Progenitor cell of endocrine pancreas (in vitro differentiated cells): ENCODE measurements around the gene KCNQ5. TPM values are rescaled to one million over a fixed set of nuclear protein-coding genes. Genes with fewer than 3 reads are reported as not detected.

ENCODE experiments used
- DNase-seq: peaks from one replicate; pipeline ENCODE4 v3.0.0; 2021; ENCODE audit warnings: low spot score; ENCODE audit not compliant: unreplicated experiment
- H3K27ac Mint-ChIP-seq: 2 replicates; pipeline ENCODE4 v1.8.0; 2021; ENCODE audit warnings: mild to moderate bottlenecking, moderate library complexity, mixed read lengths
- H3K27me3 Mint-ChIP-seq: 2 replicates; pipeline ENCODE4 v1.8.0; 2021; ENCODE audit warnings: mixed read lengths
- H3K36me3 Mint-ChIP-seq: 2 replicates; pipeline ENCODE4 v1.8.0; 2022; ENCODE audit warnings: mixed read lengths; ENCODE audit not compliant: insufficient read depth
- H3K4me1 Mint-ChIP-seq: 2 replicates; pipeline ENCODE4 v1.8.0; 2021; ENCODE audit warnings: low read depth, mixed read lengths
- H3K4me3 Mint-ChIP-seq: 2 replicates; pipeline ENCODE4 v1.8.0; 2021; ENCODE audit warnings: low read depth, mild to moderate bottlenecking, moderate library complexity, mixed read lengths
- H3K9me3 Mint-ChIP-seq: 2 replicates; pipeline ENCODE4 v1.8.0; 2021; ENCODE audit warnings: low read depth, mixed read lengths
- total RNA-seq: library from RNA; stranded (reverse); gene quantifications from 2 replicates; pipeline ENCODE4 v1.2.1, GENCODE V29; 2021
- TF ChIP-seq, protein P1 (sequence below): fragments of 200-600 bp; sonication (generic); IDR thresholded peaks from one replicate; pipeline ENCODE4 v1.5.0; 2021; ENCODE audit warnings: antibody characterized with exemption, mild to moderate bottlenecking; ENCODE audit not compliant: unreplicated experiment

KCNQ5 gene
- total RNA-seq, 1 donor from 2014 or later: 1.0 TPM

DNA sequence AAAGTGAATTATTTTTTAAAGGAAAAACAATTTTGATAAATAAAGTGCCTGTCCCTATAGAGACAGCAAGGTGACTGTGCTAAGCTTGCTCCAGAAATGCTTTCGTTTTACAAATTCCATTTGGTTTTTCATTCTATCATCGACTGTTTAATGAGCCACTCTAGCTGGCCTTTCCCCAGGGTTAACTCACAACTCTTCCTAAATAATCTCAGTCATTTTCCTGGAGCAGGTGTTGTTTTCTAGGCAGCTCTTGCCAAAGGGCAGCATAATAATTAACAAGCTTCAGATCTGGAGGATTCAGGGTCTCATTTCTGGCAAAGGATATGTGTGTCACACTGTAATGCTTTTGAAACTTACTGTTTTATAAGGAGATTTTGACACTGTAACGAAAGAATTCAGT is 419.2 kb downstream of the KCNQ5 start:
- no peak overlapping the region for H3K4me3 Mint-ChIP-seq

DNA sequence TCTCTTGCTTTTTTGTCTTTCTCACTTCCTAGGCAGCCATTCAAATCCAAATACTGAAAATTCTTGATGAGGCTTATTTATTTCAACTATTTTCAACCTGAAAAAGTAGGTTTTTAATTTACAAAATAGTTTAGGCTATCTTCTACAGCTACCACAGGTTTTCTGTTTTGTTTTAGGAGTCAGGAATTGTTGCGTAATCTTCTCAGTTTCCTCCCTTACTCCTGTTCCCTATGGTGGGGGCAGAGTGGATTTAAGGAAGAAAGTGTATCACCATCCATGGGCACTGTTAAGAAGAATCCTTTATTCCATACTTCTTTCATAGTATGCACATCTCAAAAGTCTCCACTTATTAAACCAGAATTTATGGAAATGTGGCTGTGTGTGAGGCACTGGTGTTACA is 421.0 kb downstream of the KCNQ5 start:
- Mint-ChIP-seq H3K27me3 (no peaks in the 10 kb centered on the region), H3K4me1 (no peaks in the 10 kb centered on the region), H3K36me3 (no peaks in the 10 kb centered on the region), H3K4me3 (no peak overlapping the region), H3K9me3 (peaks cover 9% of the 10 kb centered on the region), H3K27ac (no peak overlapping the region)
- DNase-seq: no peak
- TF ChIP-seq, protein P1, sequence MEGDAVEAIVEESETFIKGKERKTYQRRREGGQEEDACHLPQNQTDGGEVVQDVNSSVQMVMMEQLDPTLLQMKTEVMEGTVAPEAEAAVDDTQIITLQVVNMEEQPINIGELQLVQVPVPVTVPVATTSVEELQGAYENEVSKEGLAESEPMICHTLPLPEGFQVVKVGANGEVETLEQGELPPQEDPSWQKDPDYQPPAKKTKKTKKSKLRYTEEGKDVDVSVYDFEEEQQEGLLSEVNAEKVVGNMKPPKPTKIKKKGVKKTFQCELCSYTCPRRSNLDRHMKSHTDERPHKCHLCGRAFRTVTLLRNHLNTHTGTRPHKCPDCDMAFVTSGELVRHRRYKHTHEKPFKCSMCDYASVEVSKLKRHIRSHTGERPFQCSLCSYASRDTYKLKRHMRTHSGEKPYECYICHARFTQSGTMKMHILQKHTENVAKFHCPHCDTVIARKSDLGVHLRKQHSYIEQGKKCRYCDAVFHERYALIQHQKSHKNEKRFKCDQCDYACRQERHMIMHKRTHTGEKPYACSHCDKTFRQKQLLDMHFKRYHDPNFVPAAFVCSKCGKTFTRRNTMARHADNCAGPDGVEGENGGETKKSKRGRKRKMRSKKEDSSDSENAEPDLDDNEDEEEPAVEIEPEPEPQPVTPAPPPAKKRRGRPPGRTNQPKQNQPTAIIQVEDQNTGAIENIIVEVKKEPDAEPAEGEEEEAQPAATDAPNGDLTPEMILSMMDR: no peak

More for the DNA sequence above, 419.2 kb downstream of the KCNQ5 start:
- no peaks in the 10 kb centered on the region for H3K36me3 Mint-ChIP-seq
- no peak overlapping the region for H3K27ac Mint-ChIP-seq
- H3K4me1 Mint-ChIP-seq: no peaks in the 10 kb centered on the region
- H3K27me3 Mint-ChIP-seq: no peaks in the 10 kb centered on the region
- no peak for DNase-seq
- TF ChIP-seq, protein P1: no peak
- H3K9me3 Mint-ChIP-seq: peaks cover 9% of the 10 kb centered on the region

DNA sequence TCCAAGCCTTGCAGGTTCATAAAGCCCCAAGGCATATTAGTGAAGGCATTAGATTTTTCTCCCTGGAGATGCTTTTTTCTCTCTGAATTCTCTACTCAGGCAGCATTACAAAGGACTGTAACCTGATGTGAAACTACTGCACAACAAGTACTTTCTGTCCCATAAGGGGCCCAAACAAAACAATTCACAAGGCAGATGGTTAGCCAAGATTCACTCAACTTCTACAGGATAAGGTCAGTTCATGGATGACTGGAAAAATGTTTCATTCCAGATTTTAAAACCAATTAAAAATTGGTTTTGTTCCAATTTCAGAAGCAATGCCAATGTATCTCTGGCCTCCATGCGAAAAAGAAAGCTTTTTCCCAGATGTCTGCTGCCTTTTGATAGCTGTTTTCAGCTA is 421.6 kb downstream of the KCNQ5 start:
- Mint-ChIP-seq H3K9me3 (peaks cover 9% of the 10 kb centered on the region), H3K4me3 (no peak overlapping the region), H3K36me3 (no peaks in the 10 kb centered on the region), H3K27ac (no peak overlapping the region), H3K4me1 (no peaks in the 10 kb centered on the region), H3K27me3 (no peaks in the 10 kb centered on the region)
- no peak for DNase-seq
- TF ChIP-seq, protein P1: no peak

DNA sequence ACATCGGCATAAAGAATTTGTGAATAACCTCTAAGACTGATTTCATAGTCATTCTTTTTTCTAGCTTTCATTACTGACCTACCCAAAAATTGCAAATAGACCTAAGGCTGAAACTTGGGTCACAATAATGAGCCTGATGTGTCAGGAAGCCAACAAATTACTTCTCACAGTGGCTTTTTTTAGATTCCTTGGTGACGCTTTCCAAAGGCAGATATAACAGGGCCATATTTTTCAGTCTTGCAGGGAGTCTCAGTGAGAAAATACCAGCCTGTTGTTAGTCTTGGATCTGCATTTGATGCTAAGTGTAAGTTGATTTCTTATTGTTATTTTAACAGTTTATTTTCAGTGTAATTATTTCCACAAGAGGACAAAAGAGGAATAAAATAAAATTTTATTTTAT is 423.7 kb downstream of the KCNQ5 start:
- H3K4me3 Mint-ChIP-seq: no peak overlapping the region
- no peaks in the 10 kb centered on the region for H3K4me1 Mint-ChIP-seq
- TF ChIP-seq, protein P1: no peak
- DNase-seq: no peak
- H3K27me3 Mint-ChIP-seq: no peaks in the 10 kb centered on the region
- no peaks in the 10 kb centered on the region for H3K36me3 Mint-ChIP-seq
- no peaks in the 10 kb centered on the region for H3K9me3 Mint-ChIP-seq
- H3K27ac Mint-ChIP-seq: no peak overlapping the region

DNA sequence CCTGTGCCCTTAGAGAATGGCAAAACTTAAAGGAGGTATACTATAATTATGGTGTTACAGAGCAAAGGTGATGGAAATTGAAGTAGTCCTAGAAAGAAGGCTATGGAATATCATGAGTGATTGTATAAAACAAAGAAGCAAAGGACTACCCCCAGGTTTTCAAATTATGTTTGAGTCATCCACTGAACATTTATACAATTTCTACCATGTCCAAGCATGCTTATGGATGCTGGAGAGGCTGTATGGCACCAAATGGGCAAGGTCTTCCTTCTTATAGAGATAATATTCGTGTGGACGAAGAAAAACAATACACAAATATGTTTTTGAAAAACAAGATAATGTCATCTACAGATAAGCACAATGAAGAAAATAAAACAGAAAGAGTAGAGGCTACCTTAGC is 425.9 kb downstream of the KCNQ5 start:
- no peak for DNase-seq
- no peaks in the 10 kb centered on the region for H3K9me3 Mint-ChIP-seq
- H3K4me1 Mint-ChIP-seq: no peaks in the 10 kb centered on the region
- H3K27me3 Mint-ChIP-seq: no peaks in the 10 kb centered on the region
- H3K27ac Mint-ChIP-seq: no peak overlapping the region
- no peaks in the 10 kb centered on the region for H3K36me3 Mint-ChIP-seq
- TF ChIP-seq, protein P1: no peak
- no peak overlapping the region for H3K4me3 Mint-ChIP-seq
